ENCODE measurements around the gene C16orf78.
A peak's percentile ranks its signal among the peaks of the same experiment; 100 is the strongest.

The C16orf78 gene

GRCh38 chr16:49373504-49373903 lies at the start of gene C16orf78:
C16orf78 (plus strand) TSS chr16:49373804; CDS start chr16:49373940, 136 bp downstream.
- no peak for DNase-seq

- DNase-seq = no peak
Measured at GRCh38 chr16:49324703-49325102, 48.9 kb upstream of the C16orf78 start.

GRCh38 chr16:49327466-49327865 lies 46.1 kb upstream of the C16orf78 start:
- DNase-seq = no peak

- DNase-seq = no peak
Measured at GRCh38 chr16:49328325-49328724, 45.3 kb upstream of the C16orf78 start.

- no peak for DNase-seq
Measured at GRCh38 chr16:49330562-49331201, 42.9 kb upstream of the C16orf78 start.

GRCh38 chr16:49332589-49333258 lies 40.9 kb upstream of the C16orf78 start:
- no peak for DNase-seq

GRCh38 chr16:49333259-49333597 lies 40.4 kb upstream of the C16orf78 start:
- DNase-seq = no peak

GRCh38 chr16:49335828-49336227 lies 37.8 kb upstream of the C16orf78 start:
- no peak for DNase-seq

GRCh38 chr16:49336581-49336980 lies 37.0 kb upstream of the C16orf78 start:
- no peak for DNase-seq

GRCh38 chr16:49337814-49338350 lies 35.7 kb upstream of the C16orf78 start:
- DNase-seq = peak; percentile 64

- DNase-seq = no peak
Measured at GRCh38 chr16:49338611-49339265, 34.9 kb upstream of the C16orf78 start.

GRCh38 chr16:49340466-49340865 lies 33.1 kb upstream of the C16orf78 start:
- no peak for DNase-seq

- DNase-seq = no peak
Measured at GRCh38 chr16:49341706-49342105, 31.9 kb upstream of the C16orf78 start.

GRCh38 chr16:49342336-49343265 lies 31.0 kb upstream of the C16orf78 start:
- DNase-seq = no peak

- DNase-seq = no peak
Measured at GRCh38 chr16:49343291-49343690, 30.3 kb upstream of the C16orf78 start.

- no peak for DNase-seq
Measured at GRCh38 chr16:49344401-49344800, 29.2 kb upstream of the C16orf78 start.

- DNase-seq = no peak
Measured at GRCh38 chr16:49345829-49346228, 27.8 kb upstream of the C16orf78 start.

- no peak for DNase-seq
Measured at GRCh38 chr16:49346459-49346858, 27.1 kb upstream of the C16orf78 start.

GRCh38 chr16:49347476-49347875 lies 26.1 kb upstream of the C16orf78 start:
- no peak for DNase-seq

GRCh38 chr16:49348408-49349176 lies 25.0 kb upstream of the C16orf78 start:
- no peak for DNase-seq

- no peak for DNase-seq
Measured at GRCh38 chr16:49349446-49350168, 24.0 kb upstream of the C16orf78 start.
